SIG-M5 (cell line): ENCODE data around the gene GMCL2.

Source experiments
- DNase-seq: peaks from one replicate; lab custom pipeline; 2025; lab: John Stamatoyannopoulos, UW

GMCL2 gene

GRCh38 chr5:178221853-178222252, 34.7 kb upstream of the GMCL2 start:
- DNase-seq, result no peak

DNA sequence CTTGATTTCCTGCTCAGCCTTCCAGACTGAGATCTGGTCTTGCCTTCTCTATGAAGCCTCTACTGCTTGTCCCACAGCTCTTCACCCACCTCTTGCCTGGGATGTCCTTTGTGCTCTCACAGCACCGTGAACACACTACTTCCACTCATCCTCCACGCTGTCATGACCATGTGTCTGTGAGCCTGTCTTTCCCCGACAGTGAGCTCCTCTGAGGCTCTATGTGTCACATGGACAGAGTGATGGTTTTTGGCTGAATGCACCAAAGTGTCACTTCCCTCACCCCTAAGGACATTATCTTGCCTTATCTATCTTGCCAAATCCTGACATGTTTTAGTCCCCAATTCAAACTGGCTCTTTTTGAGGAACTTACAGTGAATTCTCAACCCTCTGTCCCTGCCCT, 34.1 kb upstream of the GMCL2 start:
- DNase-seq, result no peak

DNA sequence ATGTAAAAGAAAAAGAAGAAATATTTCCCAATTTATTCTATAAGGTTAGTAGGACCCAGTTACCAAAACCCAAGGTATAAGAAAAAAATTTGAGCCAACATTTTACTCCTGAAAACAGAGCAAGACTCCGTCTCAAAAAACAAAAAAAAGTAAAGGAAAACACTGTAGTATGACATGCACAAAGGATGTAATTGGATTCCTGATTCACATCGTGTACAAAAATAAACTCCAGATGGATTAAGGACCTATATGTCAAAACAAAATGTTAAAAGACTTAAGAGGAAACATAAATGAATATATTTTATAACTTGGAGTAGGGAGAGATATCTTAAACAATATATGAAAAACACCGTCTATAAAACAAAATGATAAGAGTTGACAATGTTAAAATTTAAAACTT, 31.7 kb upstream of the GMCL2 start:
- DNase-seq, result no peak

DNA sequence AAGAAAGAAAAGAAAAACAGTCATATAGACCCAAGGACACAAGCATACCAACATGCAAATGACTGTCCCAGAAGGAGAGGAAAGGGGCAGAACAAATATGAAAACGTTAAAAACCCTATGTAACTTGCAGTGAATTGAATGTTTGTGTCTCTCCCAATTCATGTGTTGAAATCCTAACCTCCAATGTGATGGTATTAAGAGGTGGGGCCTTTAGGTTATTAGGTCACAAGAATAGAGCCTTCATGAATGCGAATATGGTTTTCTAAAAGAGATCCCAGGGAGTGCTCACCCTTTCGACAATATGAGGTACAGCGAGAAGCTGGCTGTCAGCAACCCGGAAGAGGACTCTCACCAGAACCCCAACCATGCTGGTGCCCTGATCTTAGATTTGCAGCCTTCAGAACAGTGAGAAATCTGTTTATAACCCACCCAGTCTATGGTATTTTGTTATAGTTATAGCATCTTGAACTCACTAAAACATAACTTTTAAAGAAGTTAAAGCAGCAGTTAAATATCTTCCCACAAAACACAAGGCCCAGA, 31.1 kb upstream of the GMCL2 start:
- DNase-seq, result no peak

DNA sequence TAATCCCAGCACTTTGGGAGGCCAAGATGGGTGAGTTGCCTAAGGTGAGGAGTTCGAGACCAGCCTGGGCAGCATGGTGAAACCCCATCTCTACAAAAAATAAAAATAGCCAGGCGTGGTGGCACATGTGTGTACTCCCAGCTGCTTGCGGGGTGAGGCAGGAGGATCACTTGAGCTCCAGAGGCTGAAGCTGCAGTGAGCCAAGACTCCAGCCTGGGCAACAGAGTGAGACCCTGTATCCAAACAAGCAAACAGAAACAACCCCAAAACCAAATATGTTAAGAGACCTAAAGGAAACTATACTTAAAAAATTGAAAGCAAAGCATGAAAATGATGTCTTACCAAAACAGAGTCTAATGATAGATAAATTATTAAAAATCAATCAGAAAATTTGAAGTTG, 29.6 kb upstream of the GMCL2 start:
- DNase-seq, result no peak

- DNase-seq, result no peak
Observed at GRCh38 chr5:178216088-178216534, 28.9 kb upstream of the GMCL2 start.

DNA sequence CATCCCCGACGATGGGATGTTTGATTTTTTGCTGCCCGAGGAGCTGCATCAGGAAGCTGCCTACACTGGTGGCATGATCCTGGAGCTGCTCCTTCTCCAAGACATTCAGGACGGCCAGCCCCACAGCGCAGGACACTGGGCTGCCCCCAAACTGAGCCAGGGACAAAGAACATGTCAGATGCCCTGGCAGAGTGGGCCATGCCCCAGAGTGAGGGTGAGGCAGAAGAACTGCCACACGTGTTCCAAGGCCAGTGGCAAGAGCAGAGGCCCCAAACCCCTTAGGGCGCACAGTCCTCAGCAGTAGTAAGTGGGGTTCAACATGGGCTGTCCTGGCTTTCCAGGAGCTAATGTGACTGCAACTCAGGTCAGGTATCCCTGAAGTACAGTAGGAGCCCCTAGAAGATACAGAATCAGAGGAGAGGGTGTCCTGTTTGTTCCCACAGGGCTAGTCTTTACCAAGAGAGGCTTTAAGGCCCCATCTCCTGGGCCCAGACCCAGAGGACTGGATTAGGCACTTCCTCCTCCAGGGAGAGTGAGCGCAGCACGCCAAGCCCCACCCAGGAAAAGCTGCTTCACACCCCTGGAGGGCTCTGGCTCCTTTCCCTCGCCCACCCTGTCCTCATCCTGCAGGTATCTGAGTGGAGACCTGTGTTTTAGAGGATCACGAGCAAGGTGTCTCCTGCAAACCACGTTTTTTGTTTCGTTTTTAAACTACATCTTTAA, 28.3 kb upstream of the GMCL2 start:
- no peak for DNase-seq

- DNase-seq, result no peak
Observed at GRCh38 chr5:178214160-178214803, 27.1 kb upstream of the GMCL2 start.

DNA sequence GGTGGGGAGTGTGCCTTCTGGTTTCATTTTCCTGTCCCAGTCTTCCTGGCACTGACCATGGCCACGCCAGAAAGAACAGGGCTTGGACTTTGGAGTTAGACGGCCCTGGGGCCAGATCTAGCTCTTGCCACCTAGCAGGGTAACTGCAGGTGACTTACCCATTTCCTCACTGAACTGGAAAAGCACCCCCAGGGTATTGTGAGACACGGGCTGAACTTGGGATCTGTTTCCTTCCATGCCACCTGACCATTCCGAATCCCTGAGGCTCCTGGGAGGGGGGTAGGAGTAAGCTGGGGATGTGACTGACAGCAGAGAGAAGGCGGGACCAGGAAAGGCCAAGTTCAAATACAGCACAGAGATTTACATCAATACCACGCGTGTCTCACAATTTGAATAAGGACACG, 26.6 kb upstream of the GMCL2 start:
- no peak for DNase-seq

DNA sequence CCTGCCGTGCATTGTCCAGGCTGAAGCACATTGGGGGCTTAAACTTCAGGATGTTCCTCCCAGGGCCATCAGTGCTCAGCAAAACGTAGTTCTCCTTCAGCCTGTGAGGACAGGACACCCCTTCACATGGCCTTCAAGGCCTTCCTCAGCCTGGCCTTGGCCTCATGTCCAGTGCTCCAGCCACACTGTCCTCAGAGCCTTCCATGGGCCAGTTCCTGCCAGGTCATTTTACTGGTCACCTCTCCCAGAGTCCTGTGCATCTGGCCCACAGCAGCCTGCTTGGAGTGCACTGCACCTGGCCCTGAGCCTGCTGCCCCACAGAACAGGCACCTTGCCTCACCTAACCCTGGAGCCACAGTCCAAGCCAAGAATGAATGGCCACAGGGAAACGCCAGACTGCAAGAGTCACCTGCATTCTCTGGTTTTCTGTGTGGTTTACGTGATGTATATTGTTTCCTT, 25.9 kb upstream of the GMCL2 start:
- no peak for DNase-seq

DNA sequence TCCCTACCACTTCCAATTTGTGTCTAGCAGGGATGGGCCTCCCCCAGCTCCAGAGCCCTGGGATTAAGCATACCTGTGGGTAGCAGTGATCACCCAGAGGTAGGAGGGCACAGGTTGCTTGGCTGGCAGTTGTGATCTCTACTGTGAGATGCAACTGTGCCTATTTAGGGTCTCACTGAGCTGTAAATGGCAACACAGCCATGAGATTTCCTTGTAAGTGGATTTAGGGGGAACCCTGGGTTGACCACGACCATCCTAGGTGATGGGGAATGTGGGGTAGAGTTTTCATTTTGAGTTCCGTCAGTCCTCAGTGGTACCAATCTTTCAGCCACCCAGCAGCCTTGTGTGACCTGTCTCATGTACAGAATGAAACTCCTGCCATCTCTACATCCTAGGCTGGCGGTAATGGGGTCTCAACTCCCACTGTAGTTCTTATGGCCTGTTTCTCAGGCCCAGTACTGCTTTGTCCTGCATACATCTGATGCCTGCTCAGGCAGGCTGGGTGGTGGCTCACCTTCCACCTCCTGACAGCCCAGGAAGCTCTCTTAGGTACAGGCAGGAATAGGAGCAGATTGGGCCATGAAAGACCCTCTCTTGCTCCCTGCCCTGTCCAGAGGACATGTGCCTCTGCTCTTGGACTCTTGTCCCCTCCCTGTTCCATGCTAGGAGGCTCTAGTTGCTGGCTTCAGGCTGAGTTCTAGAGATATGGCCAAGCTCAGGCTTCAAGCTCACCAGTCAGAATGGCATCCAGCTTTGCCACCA, 25.3 kb upstream of the GMCL2 start:
- DNase-seq, result no peak

GRCh38 chr5:178211095-178212048, 24.2 kb upstream of the GMCL2 start:
- no peak for DNase-seq

DNA sequence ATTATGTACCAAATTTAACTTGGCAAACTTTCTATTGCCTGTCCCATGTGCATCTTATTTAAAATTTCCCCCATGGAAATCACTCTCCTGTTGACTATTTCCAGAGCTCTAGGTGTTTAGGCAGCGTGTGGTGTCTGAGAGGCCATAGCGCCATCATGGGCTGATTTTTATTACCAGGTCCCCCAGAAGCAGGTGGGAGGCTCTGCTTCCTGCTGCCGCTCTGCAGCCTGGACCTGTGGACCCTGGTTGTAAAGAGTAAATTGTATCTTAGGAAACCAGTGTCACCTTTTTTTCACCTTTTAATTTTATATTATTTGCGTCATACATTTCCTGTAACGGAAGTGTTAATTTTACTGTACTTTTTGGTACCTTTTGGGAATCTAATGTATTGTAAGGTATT, 23.5 kb upstream of the GMCL2 start:
- no peak for DNase-seq

GRCh38 chr5:178210073-178210535, 22.9 kb upstream of the GMCL2 start:
- no peak for DNase-seq

DNA sequence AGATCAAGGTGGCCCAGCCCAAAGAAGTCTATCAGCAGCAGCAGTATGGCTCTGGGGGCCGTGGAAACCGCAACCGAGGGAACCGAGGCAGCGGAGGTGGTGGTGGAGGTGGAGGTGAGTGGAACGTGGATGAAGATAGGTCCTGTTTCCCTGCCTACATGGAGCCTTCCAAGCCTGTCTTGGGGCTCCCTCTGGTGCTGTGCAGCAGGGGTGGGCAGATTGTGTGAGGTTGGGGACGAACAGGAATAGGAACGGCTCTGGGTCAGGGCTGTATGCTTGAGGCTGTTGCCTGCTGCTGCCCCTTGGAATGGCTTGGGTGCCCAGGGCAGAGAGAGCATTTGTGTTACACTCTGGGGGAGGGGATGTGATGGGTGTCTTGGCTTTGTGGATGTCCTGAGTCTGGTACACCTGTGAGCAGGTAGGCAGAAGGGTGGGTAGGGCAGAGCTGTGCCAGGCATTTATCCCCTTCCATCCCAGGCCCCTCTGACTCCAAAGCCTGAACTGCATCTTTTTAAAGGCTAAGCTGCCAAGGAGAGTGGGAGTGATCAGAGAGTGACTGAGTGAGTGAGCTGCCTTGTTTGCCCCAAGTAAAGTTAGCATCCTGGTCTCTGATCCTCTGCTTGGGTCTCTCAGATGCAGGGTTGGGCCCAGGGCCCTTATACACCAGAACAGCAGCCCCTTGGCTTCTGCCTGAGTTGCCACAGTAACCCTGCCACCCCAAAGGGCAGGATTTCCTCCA, 22.3 kb upstream of the GMCL2 start:
- DNase-seq, result no peak

GRCh38 chr5:178208540-178209227, 21.5 kb upstream of the GMCL2 start:
- no peak for DNase-seq

GRCh38 chr5:178207917-178208280, 20.7 kb upstream of the GMCL2 start:
- DNase-seq, result no peak

DNA sequence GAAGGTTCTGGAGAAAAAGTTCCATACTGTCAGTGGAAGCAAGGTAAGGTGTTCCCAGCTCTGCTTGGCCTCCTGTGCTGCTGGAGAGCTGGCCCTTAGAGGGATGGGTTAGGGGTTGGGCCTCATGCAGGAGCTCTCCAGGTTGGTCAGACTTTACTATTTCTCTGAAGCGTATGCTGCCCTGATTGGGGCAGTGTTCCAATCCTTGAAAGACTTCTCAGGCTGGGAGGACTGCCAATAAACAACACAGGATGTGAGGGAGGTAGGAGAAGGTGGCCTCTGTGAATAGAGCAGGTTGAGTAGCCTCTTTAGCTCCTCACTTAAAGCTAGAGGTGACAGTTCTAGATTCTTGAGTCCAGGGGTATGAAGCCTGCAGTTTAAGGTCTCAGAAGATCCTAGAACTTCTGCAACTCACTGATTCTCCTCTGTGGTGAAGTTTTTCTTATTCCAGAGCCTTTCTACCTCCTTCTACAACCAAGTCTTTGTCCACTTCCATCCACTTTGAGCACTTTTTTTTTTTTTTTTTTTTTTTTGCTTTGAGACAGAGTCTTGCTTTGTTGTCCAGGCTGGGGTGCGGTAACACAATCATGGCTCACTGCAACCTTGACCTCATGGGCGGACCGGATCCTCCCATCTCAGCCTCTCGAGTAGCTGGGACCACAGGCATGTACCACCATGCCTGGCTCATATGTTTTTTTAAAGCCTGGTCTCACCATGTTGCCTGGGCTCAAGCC, 20.2 kb upstream of the GMCL2 start:
- no peak for DNase-seq
